GM19328 (cell line): ENCODE results near the gene PARVB.

Experiments used
- ATAC-seq: cut with Tn5 transposase; IDR thresholded peaks from one replicate; pipeline ENCODE4 v1.9.1; 2021; ENCODE audit warnings: mild to moderate bottlenecking, moderate library complexity; ENCODE audit not compliant: unreplicated experiment

The PARVB gene

GRCh38 chr22:44084044-44084772, 60.1 kb downstream of the PARVB start:
- no peak for ATAC-seq

GRCh38 chr22:44085743-44086270, 61.7 kb downstream of the PARVB start:
- ATAC-seq: no peak

DNA sequence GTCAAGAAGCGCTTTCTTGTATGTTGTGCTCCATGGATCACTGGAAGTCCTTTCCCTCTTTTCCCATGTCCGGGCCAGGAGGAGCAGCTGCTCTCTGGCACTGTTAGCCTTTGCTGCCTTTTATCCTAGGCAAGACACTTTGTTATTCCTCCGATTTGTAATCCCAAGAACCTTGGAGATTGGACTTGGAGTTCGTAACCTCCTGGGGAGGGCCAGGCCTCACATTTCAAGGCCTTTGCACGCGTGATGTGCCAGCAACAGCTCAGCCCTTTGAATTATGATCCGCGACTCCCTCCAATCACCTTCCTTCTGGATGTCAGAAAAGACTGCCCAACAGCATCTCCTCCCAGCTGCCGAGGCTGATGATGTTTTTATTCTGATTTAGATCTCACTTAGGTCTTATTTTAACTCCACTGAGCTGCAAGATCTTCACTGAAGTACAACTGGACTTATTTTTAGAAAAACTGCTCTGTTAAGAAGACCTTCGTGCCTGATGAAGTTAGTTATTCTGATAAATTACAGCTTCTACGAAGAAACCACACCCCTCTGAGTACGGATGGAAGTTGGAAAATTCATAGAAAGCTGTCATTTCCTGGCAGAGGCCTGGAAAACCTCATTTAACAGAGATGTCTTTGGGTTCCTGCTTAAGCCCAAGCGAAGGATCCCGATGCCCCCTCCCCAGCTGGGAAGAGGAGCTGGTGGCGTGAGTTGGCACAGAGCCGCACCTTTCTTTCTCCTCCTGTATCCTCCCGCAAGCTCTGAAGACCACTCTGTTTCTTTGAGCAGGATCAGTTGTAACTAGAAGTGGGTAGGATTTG, 62.4 kb downstream of the PARVB start:
- ATAC-seq: no peak

DNA sequence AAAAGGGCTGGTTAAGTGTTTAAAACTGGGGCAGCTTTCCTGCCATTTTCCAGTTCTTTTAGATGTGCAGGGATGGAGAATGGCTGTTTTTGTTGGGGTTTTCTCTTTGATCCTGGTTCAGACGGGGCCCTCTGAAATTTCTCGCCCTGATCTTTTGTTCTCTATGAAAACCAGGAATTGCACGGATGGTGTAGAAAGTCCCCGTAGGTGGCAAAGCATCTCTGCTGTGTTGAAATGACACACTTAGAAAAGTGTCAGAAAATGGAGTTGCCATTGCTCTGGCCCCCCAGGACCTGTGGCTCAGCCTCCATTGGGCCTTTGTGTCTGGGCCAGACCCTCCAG, 63.0 kb downstream of the PARVB start:
- ATAC-seq: no peak

DNA sequence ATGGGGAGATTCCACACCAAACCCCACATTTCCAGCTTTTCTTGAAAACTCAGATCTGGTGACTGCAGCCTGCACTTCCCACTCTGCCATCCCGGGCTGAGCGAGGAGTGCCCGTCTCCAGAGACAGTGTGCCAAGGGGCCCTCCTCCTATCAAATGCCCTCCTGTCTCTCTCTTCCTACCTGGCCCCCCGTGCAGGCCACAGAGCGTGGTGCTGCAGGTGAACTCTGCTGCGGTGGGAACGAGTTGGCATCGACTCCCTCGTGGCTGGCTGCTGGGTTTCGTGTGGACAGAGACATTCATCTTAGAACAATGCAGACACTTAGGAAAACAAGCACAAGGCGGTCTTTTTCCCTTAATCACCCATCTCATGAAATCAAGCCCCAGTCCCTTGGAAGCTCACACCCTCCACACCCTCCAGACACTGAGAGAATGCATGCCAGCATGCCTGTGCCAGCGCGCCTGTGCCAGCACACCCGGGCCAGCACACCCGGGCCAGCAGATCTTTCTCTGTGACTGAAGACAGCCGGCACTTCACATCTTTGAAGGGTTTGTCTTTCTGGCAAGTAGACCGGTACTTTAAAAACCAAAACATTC, 65.0 kb downstream of the PARVB start:
- no peak for ATAC-seq

GRCh38 chr22:44089717-44090570, 65.8 kb downstream of the PARVB start:
- ATAC-seq: no peak

- no peak for ATAC-seq
Observed at GRCh38 chr22:44090571-44090905, 66.4 kb downstream of the PARVB start.

- no peak for ATAC-seq
Observed at GRCh38 chr22:44091021-44091721, 67.1 kb downstream of the PARVB start.

GRCh38 chr22:44091751-44092150, 67.6 kb downstream of the PARVB start:
- no peak for ATAC-seq

GRCh38 chr22:44092636-44093220, 68.6 kb downstream of the PARVB start:
- ATAC-seq: no peak

GRCh38 chr22:44093791-44094190, 69.7 kb downstream of the PARVB start:
- ATAC-seq: no peak

- no peak for ATAC-seq
Observed at GRCh38 chr22:44094751-44095302, 70.7 kb downstream of the PARVB start.

GRCh38 chr22:44096736-44097135, 72.6 kb downstream of the PARVB start:
- ATAC-seq: no peak

- no peak for ATAC-seq
Observed at GRCh38 chr22:44097263-44098020, 73.3 kb downstream of the PARVB start.

DNA sequence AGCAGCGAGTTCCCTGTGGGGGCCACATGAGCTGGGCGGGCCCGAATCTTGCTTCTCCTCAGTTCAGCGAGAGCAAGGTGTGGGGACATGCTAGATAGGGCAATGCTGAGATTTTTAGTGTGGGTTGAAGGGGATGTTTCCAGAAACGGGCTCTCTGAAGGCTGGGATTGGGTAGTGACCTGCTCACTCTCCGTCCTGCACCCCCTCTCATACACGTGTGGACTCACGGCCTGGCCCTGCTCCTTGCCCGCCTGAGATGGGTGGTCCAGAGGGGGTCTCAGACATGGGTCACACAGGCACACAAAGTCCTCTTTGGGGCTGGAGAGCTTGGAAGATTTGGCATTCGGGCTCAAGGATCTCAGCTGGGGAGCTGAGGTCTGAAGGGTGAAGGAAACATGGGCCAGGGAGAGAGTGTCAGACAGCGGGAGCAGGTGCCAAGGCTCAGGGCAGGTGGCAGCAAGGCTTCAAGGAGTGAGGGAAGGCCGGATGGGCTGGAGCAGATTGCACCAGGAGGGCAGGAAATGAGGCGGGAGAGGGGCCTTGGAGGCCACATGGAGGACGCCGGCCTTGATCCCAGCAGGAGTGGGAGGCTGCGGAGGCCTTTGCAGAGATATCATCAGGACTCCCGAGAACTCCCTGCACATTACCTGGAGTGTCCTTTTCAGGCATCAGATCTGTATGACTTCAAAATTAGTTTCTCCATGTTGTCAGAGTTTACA, 74.1 kb downstream of the PARVB start:
- no peak for ATAC-seq

DNA sequence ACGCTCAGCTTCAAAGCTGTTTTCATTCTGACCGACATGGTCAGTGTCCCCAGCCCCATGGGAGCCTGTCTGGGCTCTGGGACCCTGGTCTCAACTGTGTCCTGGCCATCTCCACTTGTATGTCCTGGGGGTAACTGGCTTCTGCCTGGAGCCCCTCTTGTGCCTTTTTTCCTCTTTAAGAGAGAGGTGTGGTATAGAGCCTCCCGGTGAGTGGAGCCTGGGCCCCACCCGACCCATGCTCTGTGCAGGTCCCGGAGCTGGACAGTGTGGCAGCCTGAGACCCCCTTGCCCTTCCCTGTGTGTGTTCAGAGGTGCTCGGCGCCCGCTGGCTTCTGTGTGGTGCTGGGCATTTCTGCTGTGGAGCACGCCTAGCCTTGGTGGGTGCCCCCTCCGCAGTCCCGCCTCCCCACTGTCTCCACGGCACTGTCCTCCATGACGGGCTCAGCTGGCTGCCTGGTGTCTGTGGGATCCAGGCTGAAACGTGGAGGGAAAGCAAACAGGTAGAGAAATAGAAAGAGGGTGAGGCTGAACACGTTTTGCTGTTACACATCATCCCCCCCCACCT, 74.9 kb downstream of the PARVB start:
- ATAC-seq: no peak

GRCh38 chr22:44099696-44100095, 75.6 kb downstream of the PARVB start:
- ATAC-seq: no peak

DNA sequence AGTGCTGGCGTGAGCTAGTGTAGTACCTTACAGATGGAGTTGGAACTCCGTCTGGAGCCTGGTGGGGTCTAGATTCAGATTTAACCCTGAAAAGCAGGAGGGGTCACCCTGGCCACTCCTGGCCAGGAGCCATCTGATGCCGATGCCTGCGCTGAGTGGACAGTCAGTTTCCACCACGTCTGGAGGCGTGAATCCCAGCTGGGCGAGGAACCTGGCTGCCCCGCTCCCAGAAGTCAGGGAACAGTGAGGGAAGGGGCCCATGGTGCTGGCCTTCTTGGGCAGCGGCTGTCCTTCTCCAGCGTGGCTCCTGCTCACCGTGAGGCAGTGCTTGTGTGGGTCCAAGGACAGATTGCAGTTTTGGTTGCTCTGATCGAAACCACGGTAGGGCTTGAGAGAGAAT, 76.3 kb downstream of the PARVB start:
- ATAC-seq: no peak
